Fibroblast of peridontal ligament (primary cell): ENCODE data around the gene LARGE1.

ENCODE experiments used
- DNase-seq: peaks from one replicate; pipeline ENCODE4 v3.0.0-alpha.2; 2010; ENCODE audit errors: extremely low read depth

Gene LARGE1

DNA sequence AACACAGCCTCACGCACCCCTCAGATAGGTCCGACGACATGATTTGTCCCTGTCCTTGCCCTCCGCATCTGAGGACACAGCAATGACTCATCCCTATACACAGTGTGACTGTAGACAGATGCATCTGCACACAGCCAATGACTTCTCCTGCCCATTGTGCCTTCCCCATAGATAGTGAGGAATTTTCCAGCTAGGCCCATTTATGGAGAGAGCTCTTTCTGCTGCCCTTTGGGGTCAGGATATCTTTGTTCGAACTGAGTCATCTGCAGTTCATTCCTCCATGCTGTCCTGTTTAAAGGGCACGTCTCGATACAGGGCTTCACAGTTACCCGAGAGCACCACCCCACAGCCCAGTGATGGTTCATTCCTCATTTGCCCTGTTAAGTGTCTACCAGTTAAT lies 96.7 kb downstream of the LARGE1 start:
- DNase-seq = no peak

DNA sequence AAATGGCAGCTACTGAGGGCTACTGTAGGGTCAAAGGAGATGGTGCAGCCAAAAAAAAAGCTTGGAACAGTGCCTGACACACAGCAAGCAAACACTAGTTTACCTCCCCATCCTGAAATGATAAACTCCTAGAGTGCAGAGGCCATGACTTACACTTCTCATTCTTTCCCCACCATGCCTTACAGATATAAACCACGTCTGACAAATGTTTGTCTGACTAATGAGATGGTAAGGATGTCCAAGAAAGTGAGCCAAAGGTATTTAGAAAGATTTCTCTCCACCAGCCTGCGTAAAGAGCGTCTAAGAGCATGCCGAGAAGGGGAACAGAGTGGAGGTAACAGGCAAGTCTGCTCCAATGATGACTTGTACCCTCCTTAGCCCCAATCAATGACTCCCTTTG lies 99.0 kb downstream of the LARGE1 start:
- DNase-seq = no peak

DNA sequence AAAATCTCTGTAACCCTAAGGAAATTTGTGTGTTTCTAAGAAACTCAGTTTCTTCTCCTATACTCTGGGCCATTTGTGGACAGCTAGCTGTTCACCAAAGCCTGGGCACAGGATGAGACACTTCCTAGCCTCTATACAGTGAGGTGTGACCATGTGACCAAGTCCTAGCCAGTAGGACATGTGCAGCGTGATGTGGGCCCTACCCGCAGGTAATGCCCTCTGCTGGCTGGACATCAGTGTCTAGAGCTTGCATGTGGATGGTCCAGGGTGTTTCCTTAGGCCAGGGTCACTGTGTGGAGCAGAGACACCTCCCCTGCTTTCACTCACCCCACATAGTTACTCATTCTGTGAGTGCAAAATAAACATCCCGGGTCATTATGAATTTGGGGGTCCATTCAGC lies 100.5 kb downstream of the LARGE1 start:
- DNase-seq = no peak

DNA sequence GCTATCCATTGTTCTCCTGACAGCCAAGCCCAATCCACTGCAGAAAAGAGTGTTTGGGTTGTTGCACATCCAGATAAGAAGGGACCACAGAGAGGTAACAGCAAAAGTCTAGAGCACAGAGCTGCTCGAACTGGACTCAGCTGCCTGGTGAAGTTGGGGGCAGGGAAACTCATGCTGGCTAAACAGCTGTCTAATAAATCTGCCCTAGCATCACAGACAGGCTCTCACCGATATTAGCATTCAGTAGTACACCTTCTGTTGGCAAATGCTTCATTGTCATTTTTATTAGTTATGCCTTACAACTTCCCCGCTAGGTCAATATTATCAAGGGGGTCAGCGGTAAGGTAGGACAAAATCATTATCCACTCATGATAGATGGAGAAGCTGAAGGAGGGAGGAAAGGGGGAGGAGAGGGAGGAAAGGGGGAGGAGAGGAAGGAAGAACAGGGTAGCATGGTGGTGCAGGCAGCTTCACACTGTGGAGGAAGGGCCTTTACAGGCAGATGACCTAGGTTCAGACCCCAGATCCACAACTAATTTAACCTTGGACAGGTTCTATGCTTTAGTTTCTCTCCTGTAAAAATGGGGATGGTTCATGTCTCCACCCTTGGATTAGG lies 102.7 kb downstream of the LARGE1 start:
- DNase-seq = no peak

DNA sequence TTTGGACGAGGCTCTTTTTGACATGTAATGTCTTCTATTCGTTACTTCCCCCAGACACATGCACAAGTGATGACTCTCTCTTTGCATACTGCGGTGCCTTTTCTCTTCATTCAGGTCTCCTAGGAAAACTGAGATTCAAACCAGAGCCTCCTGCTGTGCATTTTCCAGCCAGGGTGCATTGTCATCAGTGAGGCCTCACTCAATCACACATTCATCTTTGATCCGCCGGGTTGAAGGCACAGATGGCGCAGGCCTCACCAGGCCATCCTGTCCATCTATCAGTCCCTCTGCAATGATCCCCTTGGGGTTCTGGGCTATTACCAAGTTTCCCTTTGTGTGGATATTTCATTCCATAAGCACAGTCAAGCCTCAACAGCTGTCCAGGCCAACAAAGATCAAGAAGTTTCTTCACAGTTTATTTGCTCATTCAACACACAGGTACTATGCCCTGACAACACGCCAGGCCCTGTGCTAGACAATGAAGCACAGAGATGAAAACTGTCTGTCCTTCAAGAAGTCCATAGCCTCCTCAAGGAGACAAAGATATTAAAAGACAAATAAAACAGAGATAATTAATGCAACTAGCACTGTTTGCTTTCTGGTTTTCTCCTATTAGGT lies 107.8 kb downstream of the LARGE1 start:
- DNase-seq = no peak

DNA sequence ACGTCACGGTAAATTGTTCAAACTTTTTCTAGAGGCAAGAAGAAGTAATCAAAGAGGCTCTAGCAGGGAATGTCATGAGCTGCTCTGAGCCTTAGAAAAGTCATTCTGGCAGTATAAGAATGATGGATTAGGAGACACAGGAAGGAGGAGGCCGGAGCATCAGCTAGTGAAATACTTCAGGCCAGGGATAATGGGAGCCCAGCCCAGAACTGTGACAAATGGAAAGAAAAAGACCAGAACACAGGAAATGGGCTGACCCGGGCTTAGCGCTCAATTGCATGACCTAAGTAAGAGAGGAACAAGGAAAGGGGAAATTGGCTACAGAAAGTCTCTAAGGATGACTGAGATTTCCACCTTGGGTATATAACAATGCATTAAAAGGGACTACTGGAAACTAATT lies 108.6 kb downstream of the LARGE1 start:
- DNase-seq = no peak

DNA sequence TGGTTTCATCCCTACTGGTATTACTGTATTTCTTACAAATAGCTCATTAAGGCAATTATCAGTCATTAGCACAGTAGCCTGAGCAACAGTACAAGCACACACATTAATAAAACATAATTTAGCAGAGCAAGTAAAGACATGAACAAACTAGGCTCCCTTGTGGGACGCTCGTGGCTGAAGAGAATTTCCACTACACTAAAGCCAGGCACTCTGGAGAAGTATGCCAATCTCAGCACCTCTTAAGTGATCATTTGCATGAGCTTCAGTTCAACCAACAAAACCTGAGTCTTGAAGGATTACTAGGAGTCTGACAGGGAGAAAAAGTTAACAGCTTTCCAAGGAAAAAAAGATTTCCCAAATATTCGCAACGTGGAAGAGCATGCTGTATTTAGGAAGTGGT lies 109.1 kb downstream of the LARGE1 start:
- no peak for DNase-seq

DNA sequence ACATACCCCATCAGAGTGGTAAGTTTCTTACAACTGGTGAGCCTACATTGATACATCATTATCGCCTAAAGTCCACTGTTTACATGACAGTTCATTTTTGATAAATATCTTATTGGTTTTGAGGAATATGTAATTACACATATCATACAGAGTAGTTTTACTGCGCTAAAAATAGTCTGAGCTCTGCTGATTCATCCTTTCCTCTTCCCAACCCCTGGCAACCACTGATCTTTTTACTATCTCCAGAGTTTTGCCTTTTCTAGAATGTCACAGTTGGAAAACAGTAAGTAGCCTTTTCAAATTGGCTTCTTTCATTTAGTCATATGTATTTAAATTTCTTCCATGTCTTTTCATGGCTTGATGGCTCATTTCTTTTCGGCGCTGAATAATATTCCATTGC lies 112.8 kb downstream of the LARGE1 start:
- DNase-seq = peak; percentile 12

DNA sequence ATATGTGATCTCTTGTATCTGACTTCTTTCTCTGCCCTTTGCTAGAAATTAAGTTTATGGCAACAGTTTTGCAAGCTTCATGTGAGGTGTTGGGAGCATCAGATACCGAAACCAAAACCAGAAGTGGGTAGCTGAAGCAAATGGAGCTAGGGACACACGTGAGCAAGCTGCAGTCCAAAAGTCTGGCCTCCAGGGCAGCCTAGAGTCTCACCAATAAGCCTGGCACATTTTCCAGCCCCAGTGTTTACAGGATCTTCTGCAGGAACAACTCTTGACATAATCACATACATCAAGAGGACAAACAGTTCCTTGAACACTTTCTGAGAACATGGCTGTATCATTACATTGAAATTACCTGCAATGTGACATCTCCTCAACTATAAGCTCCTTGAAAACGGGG lies 114.1 kb downstream of the LARGE1 start:
- no peak for DNase-seq

DNA sequence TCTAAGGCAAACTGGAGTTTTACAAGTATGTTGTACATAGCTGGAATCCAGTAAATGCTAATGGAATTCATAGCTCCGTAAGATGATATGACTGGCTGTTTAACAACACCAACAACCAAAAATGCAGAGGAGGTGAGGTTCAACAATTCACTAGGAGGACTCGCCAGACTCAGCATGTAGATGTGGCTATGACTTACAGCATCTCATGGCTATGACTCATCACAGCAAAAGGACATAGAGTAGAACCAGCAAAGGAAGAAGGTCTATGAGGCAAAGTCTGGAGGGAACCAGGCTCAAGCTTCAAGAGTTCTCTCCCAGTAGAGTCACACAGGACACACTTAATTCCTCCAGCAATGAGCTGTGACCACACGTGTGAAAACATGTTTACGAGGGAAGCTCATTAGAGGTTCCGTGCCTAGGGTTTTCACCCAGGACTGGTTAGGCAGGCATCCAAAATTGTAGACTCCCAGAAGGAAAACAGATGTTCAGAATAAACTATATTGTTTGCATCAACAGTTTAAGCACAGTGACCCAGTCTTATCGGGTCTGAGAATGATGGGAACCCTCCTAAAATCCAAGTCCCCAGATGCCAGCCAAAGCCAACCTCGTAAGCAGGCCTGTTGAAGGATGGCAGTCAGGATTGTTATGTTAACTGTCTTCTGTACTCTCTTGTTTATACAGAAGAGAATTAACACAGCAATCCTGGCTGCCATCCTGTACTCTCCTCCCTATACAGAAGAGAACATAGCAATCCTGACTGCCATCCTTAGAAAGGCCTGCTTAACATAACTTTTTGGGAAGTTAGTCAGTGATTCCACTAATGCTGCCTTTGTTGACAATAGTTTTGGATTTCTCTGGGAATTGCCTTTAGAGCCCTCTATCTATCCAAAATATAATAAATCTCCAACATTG lies 116.6 kb downstream of the LARGE1 start:
- DNase-seq = peak; percentile 57

DNA sequence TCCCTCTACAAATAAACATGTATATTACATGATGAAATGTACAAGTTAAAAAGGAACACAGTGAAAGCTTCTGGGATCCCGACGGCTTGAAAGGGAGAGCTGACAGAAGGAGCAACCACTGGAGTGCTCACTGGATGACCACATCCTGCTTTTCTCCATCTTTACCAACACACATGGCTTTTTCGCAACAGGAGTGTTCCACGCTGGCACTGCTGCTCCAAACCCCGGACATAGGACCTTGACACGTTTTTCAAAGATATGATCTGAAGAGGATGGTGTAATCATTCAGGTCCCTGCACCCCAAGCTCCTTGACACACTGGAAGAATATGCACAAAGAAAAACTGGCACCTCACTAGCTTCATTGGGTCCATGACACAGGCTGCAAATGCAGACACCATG lies 121.9 kb downstream of the LARGE1 start:
- no peak for DNase-seq

DNA sequence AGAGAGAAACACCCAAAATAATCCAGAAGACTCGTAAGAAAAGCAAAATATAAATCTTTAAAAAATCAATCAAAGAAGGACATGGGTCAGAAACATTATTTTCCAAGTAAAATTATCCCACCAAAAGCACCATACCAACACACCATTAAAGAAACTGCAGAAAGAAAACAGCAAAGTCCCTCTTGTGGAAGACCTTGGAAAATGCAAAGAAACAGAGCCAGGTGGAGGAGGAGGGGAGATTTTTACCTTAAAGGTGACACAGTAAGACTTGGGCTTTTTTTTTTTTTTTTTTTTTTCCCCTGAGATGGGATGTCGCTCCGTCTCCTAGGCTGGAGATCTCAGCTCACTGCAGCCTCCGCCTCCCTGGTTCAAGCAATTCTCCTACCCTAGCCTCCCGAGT lies 123.8 kb downstream of the LARGE1 start:
- no peak for DNase-seq

DNA sequence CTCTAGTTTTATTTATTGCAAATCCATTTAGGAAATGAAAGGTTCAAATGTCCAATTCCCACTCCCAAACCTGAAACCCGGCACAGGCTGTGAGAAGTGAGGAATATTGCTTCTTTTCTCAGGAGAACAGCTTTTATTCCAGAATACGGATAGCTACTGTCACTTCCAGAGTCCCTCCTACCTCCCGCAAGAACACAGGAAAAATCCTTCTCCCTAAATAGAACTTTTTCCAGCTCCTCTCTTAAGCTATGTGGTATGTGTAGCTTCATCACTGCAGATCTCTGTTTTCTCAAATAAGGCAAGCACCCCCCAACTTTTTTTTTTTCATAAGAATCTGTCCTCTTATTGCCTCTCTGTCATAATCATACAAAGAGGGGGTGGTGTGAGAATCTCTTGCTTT lies 126.8 kb downstream of the LARGE1 start:
- DNase-seq = no peak

DNA sequence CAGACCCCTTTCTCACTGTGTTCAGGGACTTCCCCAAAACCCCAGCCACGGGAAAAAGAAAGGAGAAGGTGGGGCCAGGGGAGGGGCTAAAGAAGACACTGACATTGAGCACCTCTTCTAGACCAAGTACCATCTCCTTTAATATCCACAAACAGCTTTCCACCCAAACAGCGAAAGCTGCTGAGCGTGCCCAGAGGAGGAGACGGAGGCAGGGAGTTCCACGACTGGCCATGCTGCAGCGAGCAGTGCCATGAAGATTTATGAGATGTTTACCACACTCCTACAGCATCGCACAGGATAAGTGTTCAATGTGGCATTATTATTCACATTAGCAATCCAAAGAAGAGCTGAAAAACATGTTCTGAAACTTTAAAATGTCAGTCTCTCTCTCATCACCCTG lies 127.4 kb downstream of the LARGE1 start:
- no peak for DNase-seq

DNA sequence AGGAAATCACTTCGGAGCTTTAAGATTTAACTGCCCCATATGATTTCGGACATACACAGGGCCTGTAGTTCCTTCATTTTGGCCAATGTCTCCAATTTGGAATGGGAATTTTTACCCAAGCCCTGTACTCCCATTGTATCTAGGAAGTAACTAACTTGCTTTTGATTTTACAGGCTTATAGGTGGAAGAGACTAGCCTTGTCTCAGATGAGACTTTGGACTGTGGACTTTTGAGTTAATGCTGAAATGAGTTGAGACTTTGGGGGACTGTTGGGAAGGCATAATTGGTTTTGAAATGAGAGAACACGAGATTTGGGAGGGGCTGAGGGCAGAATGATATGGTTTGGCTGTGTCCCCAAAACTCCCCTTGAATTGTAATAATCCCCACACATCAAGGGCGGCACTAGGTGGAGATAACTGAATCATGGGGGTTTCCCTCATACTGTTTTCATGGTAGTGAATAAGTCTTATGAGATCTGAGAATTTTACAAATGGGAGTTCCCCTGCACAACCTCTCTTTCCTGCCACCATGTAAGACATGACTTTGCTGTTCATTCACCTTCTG lies 130.5 kb downstream of the LARGE1 start:
- DNase-seq = no peak

DNA sequence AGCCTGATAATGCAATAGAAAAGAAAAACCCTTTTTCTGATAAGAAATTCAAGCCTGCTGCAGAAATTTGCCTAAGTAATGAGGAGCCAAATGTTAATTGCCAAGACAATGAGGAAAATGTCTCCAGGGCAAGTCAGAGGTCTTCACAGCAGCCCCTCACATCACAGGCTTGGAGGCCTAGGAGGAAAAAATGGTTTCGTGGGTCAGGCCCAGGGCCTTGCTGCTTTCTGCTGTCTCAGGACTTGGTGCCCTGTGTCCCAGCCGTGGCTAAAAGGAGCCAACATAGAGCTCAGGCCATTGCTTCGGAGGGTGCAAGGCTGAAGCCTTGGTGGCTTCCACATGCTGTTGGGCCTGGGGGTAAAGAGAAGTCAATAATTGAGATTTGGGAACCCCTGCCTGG lies 131.3 kb downstream of the LARGE1 start:
- DNase-seq = no peak

DNA sequence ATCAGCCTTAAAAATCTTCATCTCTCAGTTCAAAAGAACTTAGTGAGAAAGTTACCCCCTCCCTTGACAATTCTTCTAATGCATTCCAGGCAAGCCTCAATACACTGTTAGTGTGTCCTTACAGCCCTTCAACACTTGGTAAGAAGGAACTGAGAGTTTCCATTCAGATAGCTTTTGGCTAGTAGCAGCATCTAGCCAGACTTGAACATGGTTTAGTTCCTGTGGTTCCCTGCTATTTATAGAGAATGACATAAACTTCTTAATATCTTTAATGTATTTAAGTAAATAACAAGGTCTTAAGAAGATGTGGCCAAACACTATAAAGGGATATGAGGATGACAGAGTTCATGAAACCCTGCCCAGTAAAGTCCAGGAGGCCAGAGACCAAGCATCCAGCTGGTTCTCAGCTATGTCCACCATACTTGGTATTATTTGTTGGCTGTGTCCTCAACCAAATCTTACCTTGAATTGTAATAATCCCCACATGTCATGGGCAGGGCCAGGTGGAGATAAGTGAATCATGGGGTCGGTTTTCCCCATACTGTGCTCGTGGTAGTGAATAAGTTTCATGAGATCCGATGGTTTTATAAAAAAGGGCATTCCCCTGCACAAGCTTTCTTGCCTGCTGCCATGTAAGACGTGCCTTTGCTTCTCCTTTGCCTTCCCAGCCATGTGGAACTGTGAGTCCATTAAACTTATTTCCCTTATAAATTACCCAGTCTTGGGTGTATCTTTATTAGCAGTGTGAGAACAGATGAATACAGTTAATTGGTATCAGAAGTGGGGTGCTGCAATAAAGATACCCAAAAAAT lies 132.4 kb downstream of the LARGE1 start:
- DNase-seq = no peak

DNA sequence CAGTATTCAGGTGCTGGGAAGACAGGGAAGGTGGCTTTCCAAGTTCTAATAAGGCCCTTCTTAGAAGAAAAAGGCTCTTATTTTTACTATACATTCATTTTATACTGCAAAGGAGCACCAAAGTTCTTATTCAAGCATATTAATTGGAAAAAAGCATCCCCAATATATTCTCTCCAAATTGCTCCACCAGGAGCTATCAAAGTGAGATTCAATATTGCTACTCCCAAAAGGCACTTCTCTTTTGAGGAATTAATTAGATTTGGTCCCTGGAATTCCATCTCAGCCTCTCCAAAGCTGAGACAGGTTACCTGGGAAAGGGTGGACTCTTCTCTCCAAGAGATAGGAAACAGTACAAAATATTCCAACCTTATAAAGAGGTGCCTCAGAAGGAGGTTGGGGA lies 134.1 kb downstream of the LARGE1 start:
- DNase-seq = no peak

DNA sequence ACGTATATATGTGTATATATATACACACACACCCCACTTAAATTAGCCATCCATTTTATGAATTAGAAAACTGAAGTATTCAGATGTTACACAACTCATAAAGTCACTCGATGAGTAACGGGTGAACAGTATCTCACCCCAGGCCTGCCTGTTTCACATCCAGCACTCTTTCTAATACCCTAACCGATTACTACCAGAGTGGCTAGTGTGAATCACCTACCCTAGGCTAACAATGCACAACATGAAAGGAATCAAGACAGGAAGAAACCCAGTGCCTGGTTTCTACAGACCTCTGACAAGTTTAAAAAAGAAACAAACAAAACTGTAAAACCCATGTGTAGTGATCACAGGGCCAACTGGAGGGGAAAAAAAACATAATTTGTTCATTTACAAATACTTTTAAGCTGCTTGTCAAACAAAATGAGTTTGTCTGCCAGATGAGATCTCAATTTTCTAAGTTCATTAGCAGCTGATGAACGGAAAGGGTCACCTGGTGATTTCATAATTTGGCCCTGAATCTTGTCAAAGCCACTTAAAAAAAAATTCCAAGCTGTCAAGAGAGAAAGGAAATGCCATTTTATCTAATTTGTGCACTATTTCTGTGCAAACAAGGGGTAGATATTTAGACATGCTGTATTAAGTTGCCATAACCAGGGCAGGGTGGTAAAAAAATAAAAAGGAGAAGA lies 134.8 kb downstream of the LARGE1 start:
- no peak for DNase-seq

DNA sequence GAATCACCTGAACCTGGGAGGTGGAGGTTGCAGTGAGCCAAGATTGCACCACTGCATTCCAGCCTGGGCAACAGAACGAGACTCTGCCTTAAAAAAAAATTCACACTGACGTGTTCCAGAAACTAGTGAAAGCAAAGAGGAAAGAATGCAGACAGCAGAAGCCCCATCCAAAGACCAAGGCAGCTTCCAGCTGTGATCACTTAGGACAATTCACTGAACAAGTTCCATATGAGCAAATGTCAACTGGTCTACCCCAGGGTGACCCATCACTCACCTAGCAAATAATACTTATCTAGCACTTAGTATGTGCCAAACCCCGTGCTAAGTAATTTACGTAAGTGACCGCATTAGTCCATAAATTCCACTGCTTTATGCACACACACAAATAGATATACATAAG lies 138.9 kb downstream of the LARGE1 start:
- DNase-seq = no peak

DNA sequence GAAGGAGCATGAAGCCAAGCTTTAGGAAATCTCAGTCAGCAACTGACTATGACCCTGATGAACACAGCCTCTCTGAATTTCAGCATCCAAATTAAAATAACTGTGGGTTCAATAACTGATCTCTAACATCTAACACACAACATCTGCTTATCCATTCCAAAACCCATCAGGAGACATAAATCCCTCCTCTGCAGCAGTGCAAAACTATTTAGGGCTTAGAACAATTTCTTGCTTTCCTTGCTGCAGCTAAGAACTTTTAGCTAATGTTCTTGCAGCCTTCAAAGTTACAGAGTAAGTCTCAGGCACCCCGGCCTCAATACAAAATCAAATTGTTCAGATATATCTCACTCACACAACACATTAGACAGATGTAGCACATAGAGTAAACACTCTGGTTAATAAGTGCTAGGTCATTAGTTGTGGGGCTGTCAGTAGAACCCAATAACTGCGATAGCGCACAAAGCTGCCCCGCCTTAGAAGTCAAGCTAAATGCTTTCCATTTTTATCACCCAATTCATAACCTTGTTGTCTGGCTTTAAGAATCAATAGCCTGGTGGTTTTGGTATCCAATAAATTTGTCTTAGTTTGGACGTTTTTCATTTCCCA lies 139.6 kb downstream of the LARGE1 start:
- no peak for DNase-seq
